Karpas-422 (cell line): ENCODE data around the gene ZNF24. TPM values are rescaled to one million over a fixed set of nuclear protein-coding genes. Genes with fewer than 3 reads are reported as not detected.

Experiments
- DNase-seq: peaks from one replicate; pipeline ENCODE4 v3.0.0-alpha.2; 2015
- H2AFZ ChIP-seq: fragments of 200-600 bp; sonication (generic); 2 replicates; pipeline ENCODE4 v1.6.1; 2014; ENCODE audit warnings: antibody characterized with exemption, low read length, mixed read lengths
- H3K27ac ChIP-seq: fragments of 200-600 bp; sonication (generic); 2 replicates; pipeline ENCODE4 v1.5.1; 2014; ENCODE audit warnings: mild to moderate bottlenecking, low read length, moderate library complexity
- H3K27me3 ChIP-seq: fragments of 200-600 bp; sonication (generic); 2 replicates; pipeline ENCODE4 v1.6.1; 2014; ENCODE audit warnings: low read length, mixed read lengths
- H3K36me3 ChIP-seq: fragments of 200-600 bp; sonication (generic); 2 replicates; pipeline ENCODE4 v1.6.1; 2014; ENCODE audit warnings: low read length, mixed read lengths; ENCODE audit not compliant: insufficient read depth
- H3K4me1 ChIP-seq: fragments of 200-600 bp; sonication (generic); 2 replicates; pipeline ENCODE4 v1.6.1; 2014; ENCODE audit warnings: mild to moderate bottlenecking, low read length, mixed read lengths
- H3K4me2 ChIP-seq: fragments of 200-600 bp; sonication (generic); 2 replicates; pipeline ENCODE4 v1.6.1; 2014; ENCODE audit warnings: low read length, low read depth, mild to moderate bottlenecking; ENCODE audit not compliant: poor library complexity, severe bottlenecking
- H3K4me3 ChIP-seq: fragments of 200-600 bp; sonication (generic); 2 replicates; pipeline ENCODE4 v1.5.1; 2014; ENCODE audit warnings: mild to moderate bottlenecking, antibody characterized with exemption, low read length, mixed read lengths
- H3K79me2 ChIP-seq: fragments of 200-600 bp; sonication (generic); 2 replicates; pipeline ENCODE4 v1.6.1; 2014; ENCODE audit warnings: mild to moderate bottlenecking, low read length, mixed read lengths
- H3K9ac ChIP-seq: fragments of 200-600 bp; sonication (generic); 2 replicates; pipeline ENCODE4 v1.6.0; 2014; ENCODE audit warnings: low read length
- H3K9me2 ChIP-seq: fragments of 200-600 bp; sonication (generic), shearing (Covaris generic); replicated peaks from 2 replicates; pipeline ENCODE4 v1.6.0; 2014; ENCODE audit warnings: mild to moderate bottlenecking, low read length, moderate library complexity; ENCODE audit not compliant: insufficient read depth
- H3K9me3 ChIP-seq: fragments of 300-700, 200-600 bp; sonication (generic); 2 replicates; pipeline ENCODE4 v1.6.1; 2014; ENCODE audit warnings: low read length, mixed read lengths
- H4K20me1 ChIP-seq: fragments of 200-600 bp; sonication (generic); 2 replicates; pipeline ENCODE4 v1.6.1; 2014; ENCODE audit warnings: mild to moderate bottlenecking, antibody characterized with exemption, low read length, low read depth; ENCODE audit not compliant: insufficient read depth
- total RNA-seq: library from RNA; depleted of rRNA; stranded (reverse); fragments of >200 nt; shearing (Covaris generic); gene quantifications from 2 replicates; pipeline ENCODE4 v1.2.3, GENCODE V29; 2014; ENCODE audit warnings: low replicate concordance

The ZNF24 gene
- total RNA-seq, 1 experiment from 2014 or later = 42.6 TPM

- no peak for DNase-seq
- H3K27me3 ChIP-seq = no peaks in the 10 kb centered on the region
- H3K4me3 ChIP-seq = no peak overlapping the region
- no peak overlapping the region for H2AFZ ChIP-seq
- no peaks in the 10 kb centered on the region; the same call in 1 of the 2 replicates for H3K79me2 ChIP-seq
- H3K36me3 ChIP-seq = peaks cover 33% of the 10 kb centered on the region
- H3K9me3 ChIP-seq = no peaks in the 10 kb centered on the region
- H4K20me1 ChIP-seq = no peaks in the 10 kb centered on the region
- no peak overlapping the region for H3K27ac ChIP-seq
- H3K4me1 ChIP-seq = no peaks in the 10 kb centered on the region
- H3K9ac ChIP-seq = no peak overlapping the region
- H3K9me2 ChIP-seq = no peaks in the 10 kb centered on the region
- H3K4me2 ChIP-seq = no peak overlapping the region
Measured at GRCh38 chr18:35331367-35332087, 12.7 kb downstream of the ZNF24 start.

GRCh38 chr18:35328868-35329267, 15.4 kb downstream of the ZNF24 start:
- Histone ChIP-seq H3K4me3 (no peak overlapping the region), H3K27me3 (no peaks in the 10 kb centered on the region), H3K9ac (no peak overlapping the region), H4K20me1 (no peaks in the 10 kb centered on the region), H3K27ac (no peak overlapping the region), H3K4me1 (no peaks in the 10 kb centered on the region), H2AFZ (no peak overlapping the region), H3K79me2 (no peaks in the 10 kb centered on the region), H3K4me2 (no peak overlapping the region), H3K36me3 (peaks cover 8% of the 10 kb centered on the region; the same call in 1 of the 2 replicates), H3K9me2 (no peaks in the 10 kb centered on the region), H3K9me3 (no peaks in the 10 kb centered on the region)
- no peak for DNase-seq

- Histone ChIP-seq H3K9me2 (no peaks in the 10 kb centered on the region), H3K9me3 (no peaks in the 10 kb centered on the region), H2AFZ (no peak overlapping the region), H4K20me1 (no peaks in the 10 kb centered on the region), H3K4me3 (no peak overlapping the region), H3K9ac (no peak overlapping the region), H3K36me3 (no peaks in the 10 kb centered on the region), H3K27ac (no peak overlapping the region), H3K4me1 (no peaks in the 10 kb centered on the region), H3K27me3 (no peaks in the 10 kb centered on the region), H3K79me2 (no peaks in the 10 kb centered on the region), H3K4me2 (no peak overlapping the region)
- no peak for DNase-seq
Measured at GRCh38 chr18:35326695-35327387, 17.4 kb downstream of the ZNF24 start.

GRCh38 chr18:35324926-35325655, 19.1 kb downstream of the ZNF24 start:
- H3K27ac ChIP-seq = no peak overlapping the region
- H2AFZ ChIP-seq = no peak overlapping the region
- H3K4me3 ChIP-seq = no peak overlapping the region
- no peaks in the 10 kb centered on the region for H3K9me2 ChIP-seq
- H3K9me3 ChIP-seq = no peaks in the 10 kb centered on the region
- H3K9ac ChIP-seq = no peak overlapping the region
- no peaks in the 10 kb centered on the region for H3K4me1 ChIP-seq
- no peak for DNase-seq
- no peaks in the 10 kb centered on the region for H3K79me2 ChIP-seq
- H3K36me3 ChIP-seq = no peaks in the 10 kb centered on the region
- H4K20me1 ChIP-seq = no peaks in the 10 kb centered on the region
- no peak overlapping the region for H3K4me2 ChIP-seq
- no peaks in the 10 kb centered on the region for H3K27me3 ChIP-seq

- no peak for DNase-seq
- Histone ChIP-seq H3K79me2 (no peaks in the 10 kb centered on the region), H3K4me3 (no peak overlapping the region), H3K27ac (no peak overlapping the region), H3K4me2 (no peak overlapping the region), H3K27me3 (no peaks in the 10 kb centered on the region), H3K9me3 (no peaks in the 10 kb centered on the region), H3K9ac (no peak overlapping the region), H3K4me1 (no peaks in the 10 kb centered on the region), H2AFZ (no peak overlapping the region), H4K20me1 (no peaks in the 10 kb centered on the region), H3K9me2 (no peaks in the 10 kb centered on the region), H3K36me3 (no peaks in the 10 kb centered on the region)
Measured at GRCh38 chr18:35322486-35323458, 21.4 kb downstream of the ZNF24 start.

- Histone ChIP-seq H3K36me3 (peaks cover 14% of the 10 kb centered on the region), H3K27ac (no peak overlapping the region), H2AFZ (no peak overlapping the region), H3K4me3 (no peak overlapping the region), H3K4me1 (no peaks in the 10 kb centered on the region), H3K9ac (no peak overlapping the region), H4K20me1 (no peaks in the 10 kb centered on the region), H3K27me3 (no peaks in the 10 kb centered on the region), H3K79me2 (no peaks in the 10 kb centered on the region), H3K4me2 (no peak overlapping the region), H3K9me2 (no peaks in the 10 kb centered on the region), H3K9me3 (peaks cover 29% of the 10 kb centered on the region)
- DNase-seq = no peak
Measured at GRCh38 chr18:35311496-35311895, 32.7 kb downstream of the ZNF24 start.

- no peaks in the 10 kb centered on the region for H3K4me1 ChIP-seq
- H3K36me3 ChIP-seq = peaks cover 60% of the 10 kb centered on the region
- no peak overlapping the region for H3K27ac ChIP-seq
- no peak overlapping the region for H2AFZ ChIP-seq
- H3K9ac ChIP-seq = no peak overlapping the region
- H3K4me3 ChIP-seq = no peak overlapping the region
- no peaks in the 10 kb centered on the region for H3K9me2 ChIP-seq
- H3K27me3 ChIP-seq = no peaks in the 10 kb centered on the region
- H3K4me2 ChIP-seq = no peak overlapping the region
- DNase-seq = no peak
- H3K79me2 ChIP-seq = peaks cover 17% of the 10 kb centered on the region
- H3K9me3 ChIP-seq = peaks cover 60% of the 10 kb centered on the region
- no peaks in the 10 kb centered on the region for H4K20me1 ChIP-seq
Measured at GRCh38 chr18:35306588-35307250, 37.5 kb downstream of the ZNF24 start.
